SK-N-SH (cell line): ENCODE data around the gene TOMT. TPM values are rescaled to one million over a fixed set of nuclear protein-coding genes. Genes with fewer than 3 reads are reported as not detected.

Experiments
- CTCF ChIA-PET: fragments of 300-600, 350-600 bp; formaldehyde crosslinking; extraction: SDS; loops from one replicate; lab custom pipeline; 2021; lab: Yijun Ruan, JAX
- POLR2A ChIA-PET: fragments of 350-600 bp; sonication (Branson Sonifier 250); formaldehyde crosslinking; extraction: SDS; loops from one replicate; lab custom pipeline; 2020; ENCODE audit warnings: antibody characterized with exemption, inconsistent platforms; lab: Yijun Ruan, JAX
- DNase-seq: peaks from one replicate; pipeline ENCODE4 v3.0.0; 2012
- H2AFZ ChIP-seq: fragments of 200-600 bp; sonication (generic); 2 replicates; pipeline ENCODE4 v1.8.1; 2016; ENCODE audit warnings: antibody characterized with exemption, mild to moderate bottlenecking, low read depth
- H3F3A ChIP-seq: fragments of 200-600 bp; sonication (generic); replicated peaks from 2 replicates; pipeline ENCODE3; 2016; ENCODE audit warnings: antibody characterized with exemption, mild to moderate bottlenecking; ENCODE audit not compliant: insufficient read depth
- H3K27ac ChIP-seq, 2 experiments: fragments of 200-500 bp in 1 of 2; fragments of 200-600 bp in 1 of 2; sonication (Bioruptor generic) in 1 of 2; sonication (generic), shearing (Covaris generic) in 1 of 2; 2 replicates each; pipeline versions ENCODE4 v1.5.1 to v1.6.1; 2014 to 2016; ENCODE audit warnings: low read depth in 2 of 2, inconsistent platforms in 1 of 2, low read length in 1 of 2, mild to moderate bottlenecking in 1 of 2, mixed read lengths in 1 of 2
- H3K27me3 ChIP-seq: fragments of 200-600 bp; sonication (generic), shearing (Covaris generic); 2 replicates; pipeline ENCODE4 v1.6.1; 2016; ENCODE audit warnings: mixed run types; ENCODE audit not compliant: insufficient read depth
- H3K36me3 ChIP-seq, 2 experiments: fragments of 200-500 bp in 1 of 2; fragments of 200-600 bp in 1 of 2; sonication (Bioruptor generic) in 1 of 2; sonication (generic) in 1 of 2; replicated peaks in 1 of 2; 2 replicates each; pipeline versions ENCODE3 to v1.5.1; 2014 to 2016; ENCODE audit warnings: low read length in 1 of 2, mild to moderate bottlenecking in 1 of 2; ENCODE audit not compliant: insufficient read depth in 2 of 2, control insufficient read depth in 1 of 2
- H3K4me1 ChIP-seq, 2 experiments: fragments of 200-500 bp in 1 of 2; fragments of 200-600 bp in 1 of 2; sonication (Bioruptor generic) in 1 of 2; sonication (generic), shearing (Covaris generic) in 1 of 2; 2 replicates each; pipeline versions ENCODE4 v1.5.1 to v1.6.1; 2014 to 2016; ENCODE audit warnings: low read depth in 1 of 2, low read length in 1 of 2, mixed run types in 1 of 2; ENCODE audit not compliant: insufficient read depth in 2 of 2, control insufficient read depth in 1 of 2
- H3K4me2 ChIP-seq: fragments of 200-600 bp; sonication (generic), shearing (Covaris generic); 2 replicates; pipeline ENCODE4 v1.6.1; 2017; ENCODE audit warnings: mixed run types
- H3K4me3 ChIP-seq, 2 experiments: fragments of 200-500 bp in 1 of 2; fragments of 200-600 bp in 1 of 2; sonication (Bioruptor generic) in 1 of 2; sonication (generic), shearing (Covaris generic) in 1 of 2; 2 replicates each; pipeline versions ENCODE4 v1.5.1 to v1.8.1; 2014 to 2016; ENCODE audit warnings: low read depth in 2 of 2, inconsistent platforms in 1 of 2, low read length in 1 of 2, mild to moderate bottlenecking in 1 of 2, mixed read lengths in 1 of 2, moderate library complexity in 1 of 2
- H3K79me2 ChIP-seq: fragments of 200-600 bp; sonication (generic); 2 replicates; pipeline ENCODE4 v1.8.1; 2017; ENCODE audit warnings: mild to moderate bottlenecking; ENCODE audit not compliant: insufficient read depth
- H3K9ac ChIP-seq: fragments of 200-600 bp; sonication (generic); 2 replicates; pipeline ENCODE4 v1.6.1; 2017; ENCODE audit warnings: mixed run types
- H3K9me2 ChIP-seq: fragments of 200-600 bp; sonication (generic); 2 replicates; pipeline ENCODE4 v1.6.1; 2017; ENCODE audit warnings: mixed run types
- H3K9me3 ChIP-seq: fragments of 200-600 bp; sonication (generic); 2 replicates; pipeline ENCODE4 v1.6.1; 2017; ENCODE audit warnings: mixed run types, mild to moderate bottlenecking, moderate library complexity
- H4K20me1 ChIP-seq: fragments of 200-600 bp; sonication (generic); 2 replicates; pipeline ENCODE4 v1.6.1; 2017; ENCODE audit warnings: mild to moderate bottlenecking, mixed run types; ENCODE audit not compliant: insufficient read depth
- GABPA ChIP-seq: IDR thresholded peaks from 2 replicates; pipeline ENCODE4 v1.4.0; 2012; ENCODE audit warnings: low read depth, mild to moderate bottlenecking
- MXI1 ChIP-seq: IDR thresholded peaks from 2 replicates; pipeline ENCODE4 v1.6.1; 2012; ENCODE audit warnings: mild to moderate bottlenecking, low read depth, low read length, improper control_type of control experiment
- NRF1 ChIP-seq: IDR thresholded peaks from 2 replicates; pipeline ENCODE4 v1.6.1; 2012; ENCODE audit warnings: low read depth, mild to moderate bottlenecking, low read length
- TCF12 ChIP-seq: IDR thresholded peaks from 2 replicates; pipeline ENCODE4 v1.4.0; 2012
- TEAD4 ChIP-seq: IDR thresholded peaks from 2 replicates; pipeline ENCODE4 v1.4.0; 2012; ENCODE audit warnings: mild to moderate bottlenecking, borderline replicate concordance; ENCODE audit not compliant: insufficient read depth
- YY1 ChIP-seq: IDR thresholded peaks from 2 replicates; pipeline ENCODE4 v1.4.0; 2012; ENCODE audit warnings: low read depth, mild to moderate bottlenecking
- polyA plus RNA-seq, 3 experiments: library from polyadenylated mRNA; depleted of rRNA; stranded (reverse); fragments of >200 nt; gene quantifications; 2 replicates each; pipeline ENCODE4 v1.2.3, GENCODE V29; 2012
- TF ChIP-seq, protein P1 (sequence below): IDR thresholded peaks from 2 replicates; pipeline ENCODE4 v1.4.0; 2012; ENCODE audit warnings: low read depth, borderline replicate concordance
- TF ChIP-seq, protein P2 (sequence below): fragments of 200-600 bp; sonication (generic); IDR thresholded peaks from 2 replicates; pipeline ENCODE4 v1.6.1; 2017; ENCODE audit warnings: antibody characterized with exemption, mild to moderate bottlenecking, moderate library complexity

Gene TOMT
- polyA plus RNA-seq, 1 of the 3 experiments (the other 2 are of a cell fraction) = not detected

DNA sequence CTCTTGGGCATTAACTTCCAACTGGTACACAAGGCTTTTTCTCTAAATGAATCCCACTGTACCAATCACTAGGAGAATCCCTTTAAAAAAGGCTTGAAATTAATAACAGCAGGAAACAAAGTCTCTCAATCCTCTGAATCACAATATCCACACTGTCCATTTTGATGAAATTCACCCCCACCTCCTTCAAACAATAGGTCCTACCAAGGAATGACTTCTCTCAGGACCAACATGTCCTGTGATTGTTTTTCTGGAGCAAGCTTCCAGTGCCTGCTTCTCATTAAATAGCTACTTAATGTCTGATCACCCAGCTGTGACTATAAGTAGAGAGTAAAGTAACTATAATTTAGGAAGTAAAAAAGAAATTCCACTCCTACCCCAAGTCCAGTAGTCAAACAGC is 38.5 kb upstream of the TOMT start:
- peak overlapping the region; percentile 53; the same call in 1 of the 2 replicates for H3K4me2 ChIP-seq
- H3K4me1 ChIP-seq = peaks cover 19 to 47% of the 10 kb centered on the region in 2 experiments
- H3K27me3 ChIP-seq = no peaks in the 10 kb centered on the region
- no peak overlapping the region for H3K9ac ChIP-seq
- no peaks in the 10 kb centered on the region for H3K9me3 ChIP-seq
- H3F3A ChIP-seq = peaks cover 25% of the 10 kb centered on the region
- POLR2A ChIA-PET = interaction anchor here (0.6 kb wide), 1 partner anchor 52 kb away, joined by 3 read pairs; no protein-coding TSS in a partner anchor
- TF ChIP-seq TCF12 = no peak
- TF ChIP-seq YY1 = no peak
- no peak for TF ChIP-seq MXI1
- TF ChIP-seq NRF1 = no peak
- no peak for TF ChIP-seq GABPA
- no peak overlapping the region for H2AFZ ChIP-seq
- CTCF ChIA-PET = interaction anchor here (0.7 to 4.2 kb wide), 7 partner anchors 19 to 116 kb away, joined by 3 to 18 read pairs (median 3); no protein-coding TSS in a partner anchor
- peaks cover 3 to 8% of the 10 kb centered on the region in 2 experiments for H3K36me3 ChIP-seq
- H3K9me2 ChIP-seq = no peaks in the 10 kb centered on the region
- H3K27ac ChIP-seq = peak overlapping the region in 1 of 2 experiments; percentile 24; a peak in 2 of 4 replicates
- no peak for DNase-seq
- no peak overlapping the region for H3K4me3 ChIP-seq
- no peaks in the 10 kb centered on the region for H4K20me1 ChIP-seq
- peaks cover 99% of the 10 kb centered on the region for H3K79me2 ChIP-seq

DNA sequence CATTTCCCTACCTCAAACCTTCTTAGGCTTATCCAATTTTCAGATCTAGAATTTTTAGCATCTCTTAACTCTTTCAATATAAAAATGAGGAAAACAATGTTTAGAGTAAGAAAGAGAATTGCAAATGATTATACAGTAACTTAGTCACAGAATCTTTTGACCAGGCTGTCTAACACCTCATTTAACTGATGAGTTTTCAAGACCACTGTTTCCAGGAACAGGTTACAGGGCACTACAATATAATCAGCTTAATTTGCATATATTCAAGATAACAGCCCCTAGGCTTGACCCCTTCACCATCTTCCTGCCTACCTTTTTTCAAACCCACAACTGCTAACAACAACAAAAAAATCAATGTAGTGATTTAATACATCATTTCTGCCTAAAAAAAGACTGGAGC is 38.0 kb upstream of the TOMT start:
- Histone ChIP-seq H2AFZ (no peak overlapping the region), H3K36me3 (peaks cover 3 to 8% of the 10 kb centered on the region in 2 experiments), H3K9ac (no peak overlapping the region), H3K9me3 (no peaks in the 10 kb centered on the region), H3K4me3 (no peak overlapping the region), H3K9me2 (no peaks in the 10 kb centered on the region), H3K27me3 (no peaks in the 10 kb centered on the region), H3K27ac (no peak overlapping the region; a peak in 1 of 4 replicates), H3K79me2 (peaks cover 98% of the 10 kb centered on the region), H4K20me1 (no peaks in the 10 kb centered on the region), H3K4me2 (peak overlapping the region; percentile 53; the same call in 1 of the 2 replicates), H3F3A (peaks cover 29% of the 10 kb centered on the region), H3K4me1 (peaks cover 21 to 52% of the 10 kb centered on the region in 2 experiments)
- CTCF ChIA-PET = interaction anchor here (0.7 to 4.2 kb wide), 7 partner anchors 19 to 116 kb away, joined by 3 to 18 read pairs (median 3); no protein-coding TSS in a partner anchor
- no peak for DNase-seq
- no peak for TF ChIP-seq TEAD4
- TF ChIP-seq, protein P1, sequence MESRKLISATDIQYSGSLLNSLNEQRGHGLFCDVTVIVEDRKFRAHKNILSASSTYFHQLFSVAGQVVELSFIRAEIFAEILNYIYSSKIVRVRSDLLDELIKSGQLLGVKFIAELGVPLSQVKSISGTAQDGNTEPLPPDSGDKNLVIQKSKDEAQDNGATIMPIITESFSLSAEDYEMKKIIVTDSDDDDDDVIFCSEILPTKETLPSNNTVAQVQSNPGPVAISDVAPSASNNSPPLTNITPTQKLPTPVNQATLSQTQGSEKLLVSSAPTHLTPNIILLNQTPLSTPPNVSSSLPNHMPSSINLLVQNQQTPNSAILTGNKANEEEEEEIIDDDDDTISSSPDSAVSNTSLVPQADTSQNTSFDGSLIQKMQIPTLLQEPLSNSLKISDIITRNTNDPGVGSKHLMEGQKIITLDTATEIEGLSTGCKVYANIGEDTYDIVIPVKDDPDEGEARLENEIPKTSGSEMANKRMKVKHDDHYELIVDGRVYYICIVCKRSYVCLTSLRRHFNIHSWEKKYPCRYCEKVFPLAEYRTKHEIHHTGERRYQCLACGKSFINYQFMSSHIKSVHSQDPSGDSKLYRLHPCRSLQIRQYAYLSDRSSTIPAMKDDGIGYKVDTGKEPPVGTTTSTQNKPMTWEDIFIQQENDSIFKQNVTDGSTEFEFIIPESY = no peak
- TF ChIP-seq, protein P2, sequence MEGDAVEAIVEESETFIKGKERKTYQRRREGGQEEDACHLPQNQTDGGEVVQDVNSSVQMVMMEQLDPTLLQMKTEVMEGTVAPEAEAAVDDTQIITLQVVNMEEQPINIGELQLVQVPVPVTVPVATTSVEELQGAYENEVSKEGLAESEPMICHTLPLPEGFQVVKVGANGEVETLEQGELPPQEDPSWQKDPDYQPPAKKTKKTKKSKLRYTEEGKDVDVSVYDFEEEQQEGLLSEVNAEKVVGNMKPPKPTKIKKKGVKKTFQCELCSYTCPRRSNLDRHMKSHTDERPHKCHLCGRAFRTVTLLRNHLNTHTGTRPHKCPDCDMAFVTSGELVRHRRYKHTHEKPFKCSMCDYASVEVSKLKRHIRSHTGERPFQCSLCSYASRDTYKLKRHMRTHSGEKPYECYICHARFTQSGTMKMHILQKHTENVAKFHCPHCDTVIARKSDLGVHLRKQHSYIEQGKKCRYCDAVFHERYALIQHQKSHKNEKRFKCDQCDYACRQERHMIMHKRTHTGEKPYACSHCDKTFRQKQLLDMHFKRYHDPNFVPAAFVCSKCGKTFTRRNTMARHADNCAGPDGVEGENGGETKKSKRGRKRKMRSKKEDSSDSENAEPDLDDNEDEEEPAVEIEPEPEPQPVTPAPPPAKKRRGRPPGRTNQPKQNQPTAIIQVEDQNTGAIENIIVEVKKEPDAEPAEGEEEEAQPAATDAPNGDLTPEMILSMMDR = no peak
- POLR2A ChIA-PET = no interaction called here
